ENCODE data around the gene SAMSN1. TPM values are rescaled to one million over a fixed set of nuclear protein-coding genes. Genes with fewer than 3 reads are reported as not detected.

SAMSN1 gene
- total and polyA plus RNA-seq, 8 donors: 1.6 to 21.6 (median 11.1) TPM; not detected in 1

DNA sequence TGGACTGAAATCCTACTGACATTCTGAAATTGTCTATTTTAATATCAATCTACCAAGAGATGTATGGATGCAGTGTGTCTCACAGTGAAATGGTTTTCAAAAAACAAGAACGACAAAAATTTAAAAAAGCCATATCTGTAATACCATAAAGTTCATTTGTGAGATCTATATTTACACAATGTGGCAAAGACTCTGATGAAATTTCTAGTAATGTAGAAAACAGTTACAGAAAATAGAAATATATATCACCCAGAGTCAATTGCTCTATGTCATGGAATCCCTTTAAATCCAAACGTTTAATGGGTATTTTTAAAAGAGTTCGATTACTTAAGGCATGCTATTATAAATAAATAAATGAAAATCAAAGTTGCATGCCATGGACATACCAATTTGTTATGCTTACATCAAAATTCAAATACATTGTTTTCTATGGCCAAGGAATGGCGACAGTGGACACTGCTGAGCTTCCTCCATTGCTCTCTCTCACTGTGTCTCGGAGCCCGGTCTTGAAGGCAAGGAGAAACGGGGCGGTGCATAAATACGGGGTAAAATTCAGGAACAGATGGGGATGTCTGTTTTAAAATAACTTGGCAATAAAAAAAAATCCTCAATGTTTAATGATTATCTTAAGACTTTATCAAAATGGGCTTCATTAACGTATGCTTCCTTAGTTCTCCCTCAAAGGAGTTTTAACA, 37.0 kb upstream of the SAMSN1 start:
- Histone ChIP-seq H3K27ac (no peak overlapping the region), H3K27me3 (no peaks in the 10 kb centered on the region), H3K4me1 (no peaks in the 10 kb centered on the region), H3K36me3 (no peaks in the 10 kb centered on the region), H3K9me3 (no peaks in the 10 kb centered on the region), H3K4me3 (no peak overlapping the region)
- intact Hi-C loops (cut with DNase I; ENCODE audit: low total_unique reads): no loop called here
- no peak for DNase-seq
- WGBS, 5 donors: 88 to 91% (median 89%) methylated on average over 10 of the region's 10 CpGs
- TF ChIP-seq POLR2AphosphoS5 (IDR thresholded peaks at IDR 0.05): no peak
- TF ChIP-seq POLR2A (IDR thresholded peaks at IDR 0.05): no peak
- no peak for TF ChIP-seq EP300 (IDR thresholded peaks at IDR 0.05)
- no peak for TF ChIP-seq CTCF (IDR thresholded peaks at IDR 0.05)

- H3K4me1 ChIP-seq: no peaks in the 10 kb centered on the region
- TF ChIP-seq EP300 (IDR thresholded peaks at IDR 0.05) (no peak), POLR2A (IDR thresholded peaks at IDR 0.05) (no peak), CTCF (IDR thresholded peaks at IDR 0.05) (no peak), POLR2AphosphoS5 (IDR thresholded peaks at IDR 0.05) (no peak)
- no peak overlapping the region for H3K4me3 ChIP-seq
- intact Hi-C loops (cut with DNase I; ENCODE audit: low total_unique reads): no loop called here
- no peaks in the 10 kb centered on the region for H3K36me3 ChIP-seq
- no peak for DNase-seq
- no peak overlapping the region for H3K27ac ChIP-seq
- H3K27me3 ChIP-seq: no peaks in the 10 kb centered on the region
- WGBS, 5 donors: 65 to 79% (median 69%) methylated on average over 6 of the region's 6 CpGs
- H3K9me3 ChIP-seq: no peaks in the 10 kb centered on the region
Observed at GRCh38 chr21:14581902-14582457, 35.9 kb upstream of the SAMSN1 start.

GRCh38 chr21:14573244-14573643, 27.1 kb upstream of the SAMSN1 start:
- DNase-seq: no peak

GRCh38 chr21:14572204-14572780, 26.2 kb upstream of the SAMSN1 start:
- no peak for DNase-seq
- H3K4me3 ChIP-seq: no peak overlapping the region
- no peak for TF ChIP-seq CTCF (IDR thresholded peaks at IDR 0.05)
- TF ChIP-seq POLR2A (IDR thresholded peaks at IDR 0.05): no peak
- no peak for TF ChIP-seq POLR2AphosphoS5 (IDR thresholded peaks at IDR 0.05)
- no peak for TF ChIP-seq EP300 (IDR thresholded peaks at IDR 0.05)
- H3K9me3 ChIP-seq: no peaks in the 10 kb centered on the region
- no peaks in the 10 kb centered on the region for H3K36me3 ChIP-seq
- H3K4me1 ChIP-seq: peaks cover 0 to 8% (median 0%) of the 10 kb centered on the region in 4 donors
- no peak overlapping the region for H3K27ac ChIP-seq
- H3K27me3 ChIP-seq: no peaks in the 10 kb centered on the region
- intact Hi-C loops (cut with DNase I; ENCODE audit: low total_unique reads): no loop called here
- WGBS, 5 donors: 37 to 63% (median 46%) methylated on average over 2 of the region's 2 CpGs

More at GRCh38 chr21:14573244-14573643, 27.1 kb upstream of the SAMSN1 start:
- H3K27ac ChIP-seq: no peak overlapping the region
- no peak for TF ChIP-seq POLR2A (IDR thresholded peaks at IDR 0.05)
- no peak for TF ChIP-seq EP300 (IDR thresholded peaks at IDR 0.05)
- TF ChIP-seq POLR2AphosphoS5 (IDR thresholded peaks at IDR 0.05): no peak
- no peak for TF ChIP-seq CTCF (IDR thresholded peaks at IDR 0.05)
- H3K4me3 ChIP-seq: no peak overlapping the region
- intact Hi-C loops (cut with DNase I; ENCODE audit: low total_unique reads): no loop called here
- no peaks in the 10 kb centered on the region for H3K36me3 ChIP-seq
- no peaks in the 10 kb centered on the region for H3K27me3 ChIP-seq
- peaks cover 0 to 7% (median 0%) of the 10 kb centered on the region in 4 donors for H3K4me1 ChIP-seq
- WGBS, 5 donors: 76 to 91% (median 81%) methylated on average over 1 of the region's 1 CpG
- H3K9me3 ChIP-seq: no peaks in the 10 kb centered on the region

Data from stomach (tissue), 9 donors.